SU-DHL-6 (cell line): ENCODE data around the gene SUGCT.
A peak's percentile ranks its signal among the peaks of the same experiment; 100 is the strongest.

ENCODE experiments used
- H2AFZ ChIP-seq: fragments of 200-600 bp; sonication (generic); 2 replicates; pipeline ENCODE4 v1.6.1; 2014; ENCODE audit warnings: low read depth, mild to moderate bottlenecking, moderate library complexity, mixed read lengths, antibody characterized with exemption, low read length; ENCODE audit not compliant: severe bottlenecking
- H3F3A ChIP-seq: fragments of 200-600 bp; shearing (Covaris generic); 2 replicates; pipeline ENCODE4 v1.6.0; 2016; ENCODE audit warnings: antibody characterized with exemption, mild to moderate bottlenecking; ENCODE audit not compliant: insufficient read depth
- H3K27ac ChIP-seq: fragments of 200-600 bp; sonication (generic); 2 replicates; pipeline ENCODE4 v1.5.1; 2016; ENCODE audit warnings: low read depth, mild to moderate bottlenecking, low read length, moderate library complexity, mixed read lengths
- H3K27me3 ChIP-seq: fragments of 200-600 bp; sonication (generic), shearing (Covaris generic); 2 replicates; pipeline ENCODE4 v1.6.0; 2014; ENCODE audit warnings: mild to moderate bottlenecking, low read length
- H3K36me3 ChIP-seq: fragments of 200-600 bp; sonication (generic); 2 replicates; pipeline ENCODE4 v1.6.1; 2014; ENCODE audit warnings: mild to moderate bottlenecking, low read length, mixed read lengths
- H3K4me2 ChIP-seq: fragments of 300-600, 200-600 bp; shearing (Covaris generic), sonication (generic); 2 replicates; pipeline ENCODE4 v1.6.0; 2014; ENCODE audit warnings: low read length, low read depth, mild to moderate bottlenecking; ENCODE audit not compliant: poor library complexity, severe bottlenecking
- H3K4me3 ChIP-seq: fragments of 200-600 bp; sonication (generic); 2 replicates; pipeline ENCODE4 v1.5.1; 2014; ENCODE audit warnings: antibody characterized with exemption, low read length, mild to moderate bottlenecking, mixed read lengths; ENCODE audit not compliant: insufficient read depth, poor library complexity, severe bottlenecking
- H3K79me2 ChIP-seq: fragments of 200-600 bp; sonication (generic); 2 replicates; pipeline ENCODE4 v1.6.1; 2014; ENCODE audit warnings: mild to moderate bottlenecking, low read length, moderate library complexity; ENCODE audit not compliant: insufficient read depth
- H3K9ac ChIP-seq: fragments of 200-600 bp; sonication (generic); 2 replicates; pipeline ENCODE4 v1.7.0; 2014; ENCODE audit warnings: mild to moderate bottlenecking, low read length
- H3K9me2 ChIP-seq: fragments of 200-600 bp; sonication (generic); replicated peaks from 2 replicates; pipeline ENCODE4 v1.6.1; 2014; ENCODE audit warnings: low read length; ENCODE audit not compliant: insufficient read depth
- H3K9me3 ChIP-seq: fragments of 200-600 bp; sonication (generic); 2 replicates; pipeline ENCODE4 v1.6.1; 2014; ENCODE audit warnings: low read length, mixed read lengths; ENCODE audit not compliant: insufficient read depth
- H4K20me1 ChIP-seq: fragments of 200-600 bp; sonication (generic); 2 replicates; pipeline ENCODE4 v1.6.1; 2014; ENCODE audit warnings: low read depth, mild to moderate bottlenecking, antibody characterized with exemption, low read length, moderate library complexity, mixed read lengths
- EZH2phosphoT487 ChIP-seq: fragments of 200-600 bp; sonication (generic), shearing (Covaris generic); conservative IDR thresholded peaks from 2 replicates; pipeline ENCODE4 v1.6.1; 2018; ENCODE audit warnings: mild to moderate bottlenecking, antibody characterized with exemption, low read length, moderate library complexity, mixed read lengths
- TF ChIP-seq, protein P1 (sequence below): fragments of 200-600 bp; sonication (generic); IDR thresholded peaks from one replicate; pipeline ENCODE4 v1.5.1; 2017; ENCODE audit warnings: antibody characterized with exemption, mild to moderate bottlenecking, low read length, moderate library complexity; ENCODE audit not compliant: insufficient read depth, poor library complexity, severe bottlenecking

SUGCT gene

GRCh38 chr7:40199076-40199802 lies 64.4 kb downstream of the SUGCT start:
- no peaks in the 10 kb centered on the region for H3K36me3 ChIP-seq
- no peak overlapping the region for H3K4me3 ChIP-seq
- no peak overlapping the region for H2AFZ ChIP-seq
- no peaks in the 10 kb centered on the region for H3F3A ChIP-seq
- no peak overlapping the region for H3K4me2 ChIP-seq
- H3K9me3 ChIP-seq = no peaks in the 10 kb centered on the region
- no peaks in the 10 kb centered on the region for H4K20me1 ChIP-seq
- no peaks in the 10 kb centered on the region for H3K9me2 ChIP-seq
- no peaks in the 10 kb centered on the region for H3K79me2 ChIP-seq
- no peaks in the 10 kb centered on the region for H3K27me3 ChIP-seq
- no peak for TF ChIP-seq EZH2phosphoT487
- TF ChIP-seq, protein P1, sequence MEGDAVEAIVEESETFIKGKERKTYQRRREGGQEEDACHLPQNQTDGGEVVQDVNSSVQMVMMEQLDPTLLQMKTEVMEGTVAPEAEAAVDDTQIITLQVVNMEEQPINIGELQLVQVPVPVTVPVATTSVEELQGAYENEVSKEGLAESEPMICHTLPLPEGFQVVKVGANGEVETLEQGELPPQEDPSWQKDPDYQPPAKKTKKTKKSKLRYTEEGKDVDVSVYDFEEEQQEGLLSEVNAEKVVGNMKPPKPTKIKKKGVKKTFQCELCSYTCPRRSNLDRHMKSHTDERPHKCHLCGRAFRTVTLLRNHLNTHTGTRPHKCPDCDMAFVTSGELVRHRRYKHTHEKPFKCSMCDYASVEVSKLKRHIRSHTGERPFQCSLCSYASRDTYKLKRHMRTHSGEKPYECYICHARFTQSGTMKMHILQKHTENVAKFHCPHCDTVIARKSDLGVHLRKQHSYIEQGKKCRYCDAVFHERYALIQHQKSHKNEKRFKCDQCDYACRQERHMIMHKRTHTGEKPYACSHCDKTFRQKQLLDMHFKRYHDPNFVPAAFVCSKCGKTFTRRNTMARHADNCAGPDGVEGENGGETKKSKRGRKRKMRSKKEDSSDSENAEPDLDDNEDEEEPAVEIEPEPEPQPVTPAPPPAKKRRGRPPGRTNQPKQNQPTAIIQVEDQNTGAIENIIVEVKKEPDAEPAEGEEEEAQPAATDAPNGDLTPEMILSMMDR = peak; percentile 44
- no peak overlapping the region for H3K9ac ChIP-seq
- no peak overlapping the region for H3K27ac ChIP-seq

DNA sequence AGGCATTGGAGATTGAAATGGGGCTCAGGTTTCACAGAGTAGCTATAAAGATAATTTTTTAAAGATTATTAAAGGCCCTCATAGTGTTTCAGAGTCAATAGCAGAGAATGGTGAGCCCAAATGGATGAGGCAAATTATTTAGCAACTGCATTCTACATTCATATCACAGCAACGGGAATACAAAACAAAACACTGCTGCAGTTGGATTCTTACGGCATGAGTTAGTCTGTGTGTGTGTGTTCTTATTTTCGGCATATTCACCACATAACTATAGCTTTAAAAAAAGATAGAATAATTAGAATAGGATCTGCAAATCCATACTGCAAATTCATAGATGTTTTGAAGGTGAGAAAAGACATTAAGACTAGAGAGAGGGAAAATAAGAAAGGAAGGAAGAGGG lies 66.0 kb downstream of the SUGCT start:
- H2AFZ ChIP-seq = no peak overlapping the region
- no peak overlapping the region for H3K9ac ChIP-seq

DNA sequence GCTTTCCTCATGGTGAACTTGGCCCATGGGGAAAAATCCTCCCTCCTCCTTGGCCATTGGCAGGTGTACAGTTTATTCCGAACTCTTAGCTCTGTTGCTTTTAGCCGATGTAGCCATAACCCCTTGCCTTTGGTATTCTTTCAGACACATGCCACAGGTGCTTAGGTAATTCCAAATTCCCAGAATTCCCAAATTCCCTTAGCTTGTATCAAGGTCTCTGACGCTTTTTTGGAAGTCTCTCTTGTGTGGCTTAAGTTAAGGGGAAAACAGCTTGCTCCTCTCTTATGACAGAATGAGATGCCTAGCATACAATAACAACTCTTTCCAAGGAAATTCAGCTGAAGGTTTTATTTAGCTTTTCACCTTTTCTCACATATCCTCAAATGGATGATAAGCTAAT lies 68.0 kb downstream of the SUGCT start:
- no peaks in the 10 kb centered on the region for H3K36me3 ChIP-seq
- no peaks in the 10 kb centered on the region for H3K27me3 ChIP-seq
- TF ChIP-seq, protein P1 = no peak
- TF ChIP-seq EZH2phosphoT487 = no peak
- H4K20me1 ChIP-seq = no peaks in the 10 kb centered on the region
- no peak overlapping the region for H3K27ac ChIP-seq
- no peaks in the 10 kb centered on the region for H3K9me2 ChIP-seq
- H2AFZ ChIP-seq = no peak overlapping the region
- no peaks in the 10 kb centered on the region for H3K79me2 ChIP-seq
- H3K4me3 ChIP-seq = no peak overlapping the region
- no peak overlapping the region for H3K9ac ChIP-seq
- no peaks in the 10 kb centered on the region for H3F3A ChIP-seq
- no peaks in the 10 kb centered on the region for H3K9me3 ChIP-seq
- H3K4me2 ChIP-seq = no peak overlapping the region

More for the DNA sequence above, 66.0 kb downstream of the SUGCT start:
- Histone ChIP-seq H3K4me2 (no peak overlapping the region), H4K20me1 (no peaks in the 10 kb centered on the region), H3K27me3 (no peaks in the 10 kb centered on the region), H3K9me3 (no peaks in the 10 kb centered on the region), H3K27ac (no peak overlapping the region), H3K9me2 (no peaks in the 10 kb centered on the region), H3K79me2 (no peaks in the 10 kb centered on the region), H3F3A (no peaks in the 10 kb centered on the region), H3K36me3 (no peaks in the 10 kb centered on the region), H3K4me3 (no peak overlapping the region)
- no peak for TF ChIP-seq EZH2phosphoT487
- TF ChIP-seq, protein P1 = no peak
